Liver (tissue), 9 donors: ENCODE results near the gene THADA. TPM values are rescaled to one million over a fixed set of nuclear protein-coding genes. Genes with fewer than 3 reads are reported as not detected.

ENCODE experiments used
- DNase-seq: peaks from one replicate; pipeline ENCODE4 v3.0.0-alpha.2; 2017; ENCODE audit warnings: low spot score
- H3K27ac ChIP-seq, 2 donors: one replicate each; pipeline ENCODE4 v1.7.0; 2013; ENCODE audit warnings: inconsistent platforms in 2 of 2, low read length in 2 of 2, control low read depth in 1 of 2, low read depth in 1 of 2, mild to moderate bottlenecking in 1 of 2
- H3K27me3 ChIP-seq, 4 donors: one replicate each; pipeline versions ENCODE4 v1.6.1 to v1.7.0; 2013; ENCODE audit warnings: low read length in 3 of 4, inconsistent platforms in 1 of 4, mild to moderate bottlenecking in 1 of 4, moderate library complexity in 1 of 4; ENCODE audit not compliant: control insufficient read depth in 4 of 4, insufficient read depth in 4 of 4
- H3K36me3 ChIP-seq, 4 donors: one replicate each; pipeline versions ENCODE4 v1.6.1 to v1.7.0; 2013; ENCODE audit warnings: low read length in 3 of 4, mild to moderate bottlenecking in 3 of 4, low read depth in 1 of 4, moderate library complexity in 1 of 4; ENCODE audit not compliant: control insufficient read depth in 4 of 4, insufficient read depth in 3 of 4
- H3K4me1 ChIP-seq, 4 donors: one replicate each; pipeline versions ENCODE4 v1.6.1 to v1.7.0; 2013; ENCODE audit warnings: low read length in 3 of 4, mild to moderate bottlenecking in 3 of 4, moderate library complexity in 1 of 4; ENCODE audit not compliant: control insufficient read depth in 4 of 4, insufficient read depth in 4 of 4
- H3K4me3 ChIP-seq, 3 donors: one replicate each; pipeline versions ENCODE4 v1.6.1 to v1.7.0; 2013; ENCODE audit warnings: low read length in 3 of 3, control low read depth in 1 of 3, low read depth in 1 of 3, mild to moderate bottlenecking in 1 of 3
- H3K9ac ChIP-seq, 2 donors: one replicate each; pipeline ENCODE4 v1.7.0; 2013; ENCODE audit warnings: low read length in 2 of 2, mild to moderate bottlenecking in 2 of 2, moderate library complexity in 2 of 2, control low read depth in 1 of 2, low read depth in 1 of 2
- H3K9me3 ChIP-seq, 4 donors: one replicate each; pipeline versions ENCODE4 v1.6.1 to v1.7.0; 2013; ENCODE audit warnings: low read length in 3 of 4; ENCODE audit not compliant: control insufficient read depth in 4 of 4
- EGR1 ChIP-seq, 2 donors: IDR thresholded peaks; 2 replicates each; pipeline ENCODE4 v1.6.1; 2016 to 2018; ENCODE audit warnings: antibody characterized with exemption in 2 of 2, low read depth in 2 of 2
- FOXA1 ChIP-seq: IDR thresholded peaks from 2 replicates; pipeline ENCODE4 v1.6.1; 2016; ENCODE audit warnings: antibody characterized with exemption
- FOXA2 ChIP-seq: IDR thresholded peaks from 2 replicates; pipeline ENCODE4 v1.6.1; 2016; ENCODE audit warnings: antibody characterized with exemption
- GABPA ChIP-seq, 2 donors: IDR thresholded peaks in 1 of 2; conservative IDR thresholded peaks in 1 of 2; 2 replicates each; pipeline ENCODE4 v1.6.1; 2016; ENCODE audit warnings: antibody characterized with exemption in 2 of 2, mild to moderate bottlenecking in 1 of 2, moderate library complexity in 1 of 2
- HNF4A ChIP-seq, 2 donors: conservative IDR thresholded peaks; 2 replicates each; pipeline ENCODE4 v1.6.1; 2016; ENCODE audit warnings: antibody characterized with exemption in 2 of 2, mild to moderate bottlenecking in 2 of 2
- HNF4G ChIP-seq: IDR thresholded peaks from 2 replicates; pipeline ENCODE4 v1.6.1; 2016; ENCODE audit warnings: antibody characterized with exemption
- JUND ChIP-seq, 2 donors: IDR thresholded peaks; 2 replicates each; pipeline ENCODE4 v1.6.1; 2016; ENCODE audit warnings: antibody characterized with exemption in 2 of 2
- NR2F2 ChIP-seq: IDR thresholded peaks from 2 replicates; pipeline ENCODE4 v1.6.1; 2016; ENCODE audit warnings: antibody characterized with exemption
- RAD21 ChIP-seq, 2 donors: IDR thresholded peaks; 2 replicates each; pipeline ENCODE4 v1.6.1; 2016; ENCODE audit warnings: antibody characterized with exemption in 2 of 2, mild to moderate bottlenecking in 2 of 2
- RXRA ChIP-seq, 2 donors: IDR thresholded peaks; 2 replicates each; pipeline ENCODE4 v1.6.1; 2017 to 2018; ENCODE audit warnings: antibody characterized with exemption in 2 of 2, mild to moderate bottlenecking in 1 of 2
- SP1 ChIP-seq: IDR thresholded peaks from 2 replicates; pipeline ENCODE4 v1.6.1; 2018; ENCODE audit warnings: antibody characterized with exemption, mild to moderate bottlenecking
- TAF1 ChIP-seq: conservative IDR thresholded peaks from 2 replicates; pipeline ENCODE4 v1.6.1; 2016; ENCODE audit warnings: antibody characterized with exemption, mild to moderate bottlenecking
- YY1 ChIP-seq: IDR thresholded peaks from 2 replicates; pipeline ENCODE4 v1.6.1; 2016; ENCODE audit warnings: antibody characterized with exemption, mild to moderate bottlenecking
- WGBS: extraction: QIAGEN DNeasy Blood & Tissue Kit; methylation state at CpG from one replicate; pipeline ENCODE4 v1.1.7; 2013; 5-methylcytosine and 5-hydroxymethylcytosine counted together
- polyA plus RNA-seq, 2 donors: library from polyadenylated mRNA; stranded (reverse) in 1 of 2; unstranded in 1 of 2; fragments of 200-250 nt in 1 of 2; fragments of >200 nt in 1 of 2; fragmentation: Nextera tagmentation in 1 of 2; extraction: Ambion mirVana in 1 of 2; gene quantifications; one replicate each; pipeline versions ENCODE4 v1.2.1 to v1.2.3, GENCODE V29; 2013 to 2015
- total RNA-seq, 2 donors: library from RNA; depleted of rRNA; stranded (reverse); fragments of >200 nt; gene quantifications; one replicate each; pipeline ENCODE4 v1.2.3, GENCODE V29; 2014
- TF ChIP-seq, protein P1 (sequence below): IDR thresholded peaks from 2 replicates; pipeline ENCODE4 v1.6.1; 2016; ENCODE audit warnings: antibody characterized with exemption
- TF ChIP-seq, protein P2 (sequence below): IDR thresholded peaks from 2 replicates; pipeline ENCODE4 v1.6.1; 2016; ENCODE audit warnings: antibody characterized with exemption
- TF ChIP-seq, protein P3 (sequence below): IDR thresholded peaks from 2 replicates; pipeline ENCODE4 v1.6.1; 2016; ENCODE audit warnings: antibody characterized with exemption
- TF ChIP-seq, protein P4 (sequence below): IDR thresholded peaks from 2 replicates; pipeline ENCODE4 v1.6.1; 2016; ENCODE audit warnings: antibody characterized with exemption, mild to moderate bottlenecking
- TF ChIP-seq, protein P5 (sequence below): fragments of 150-350 bp; IDR thresholded peaks from 2 replicates; pipeline ENCODE4 v1.5.1; 2017; ENCODE audit warnings: improper control_type of control experiment, low read depth, low read length; ENCODE audit not compliant: missing input control
- donor health status: healthy.
- donor health status: healthy.
- donor health status: healthy.
- donor health status: healthy.
- donor health status: healthy.

The THADA gene
- total and polyA plus RNA-seq, 4 donors, result 12.0 to 37.2 (median 22.3) TPM

DNA sequence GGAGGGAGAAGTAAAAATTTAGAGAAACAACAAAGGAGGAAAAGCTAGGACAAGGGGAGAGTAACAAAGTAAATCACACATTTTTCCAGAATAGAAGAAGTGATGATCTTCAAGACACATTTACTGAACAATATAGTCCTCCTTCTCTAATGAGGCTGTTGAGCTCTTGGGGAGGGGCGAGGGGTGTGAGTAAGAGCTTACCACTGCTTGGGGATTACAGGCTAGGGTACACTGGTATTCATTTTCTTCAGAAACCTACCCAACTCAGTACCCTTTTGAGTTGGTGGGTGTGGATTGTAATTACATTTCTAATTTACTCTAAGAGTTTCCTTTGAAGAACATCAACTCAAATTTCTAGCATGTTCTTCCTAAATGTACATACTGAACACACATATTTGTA lies 211.7 kb downstream of the THADA start:
- H3K9me3 ChIP-seq, result no peaks in the 10 kb centered on the region
- no peaks in the 10 kb centered on the region for H3K4me1 ChIP-seq
- H3K36me3 ChIP-seq, result no peaks in the 10 kb centered on the region
- DNase-seq, result no peak
- TF ChIP-seq EGR1 (IDR thresholded peaks at IDR 0.05; ENCODE audit: low read depth in 2 of 2) (no peak), YY1 (no peak), SP1 (no peak), NR2F2 (no peak), FOXA2 (no peak), FOXA1 (no peak), JUND (IDR thresholded peaks at IDR 0.05) (no peak), GABPA (IDR thresholded peaks at IDR 0.05 in 1 of 2, conservative IDR thresholded peaks at IDR 0.05 in 1 of 2) (no peak), HNF4A (conservative IDR thresholded peaks at IDR 0.05) (no peak), TAF1 (no peak), RAD21 (IDR thresholded peaks at IDR 0.05) (no peak), HNF4G (no peak), RXRA (IDR thresholded peaks at IDR 0.05) (no peak)
- TF ChIP-seq, protein P1, sequence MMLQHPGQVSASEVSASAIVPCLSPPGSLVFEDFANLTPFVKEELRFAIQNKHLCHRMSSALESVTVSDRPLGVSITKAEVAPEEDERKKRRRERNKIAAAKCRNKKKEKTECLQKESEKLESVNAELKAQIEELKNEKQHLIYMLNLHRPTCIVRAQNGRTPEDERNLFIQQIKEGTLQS, result no peak
- TF ChIP-seq, protein P2, sequence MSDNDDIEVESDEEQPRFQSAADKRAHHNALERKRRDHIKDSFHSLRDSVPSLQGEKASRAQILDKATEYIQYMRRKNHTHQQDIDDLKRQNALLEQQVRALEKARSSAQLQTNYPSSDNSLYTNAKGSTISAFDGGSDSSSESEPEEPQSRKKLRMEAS, result no peak
- TF ChIP-seq, protein P3, sequence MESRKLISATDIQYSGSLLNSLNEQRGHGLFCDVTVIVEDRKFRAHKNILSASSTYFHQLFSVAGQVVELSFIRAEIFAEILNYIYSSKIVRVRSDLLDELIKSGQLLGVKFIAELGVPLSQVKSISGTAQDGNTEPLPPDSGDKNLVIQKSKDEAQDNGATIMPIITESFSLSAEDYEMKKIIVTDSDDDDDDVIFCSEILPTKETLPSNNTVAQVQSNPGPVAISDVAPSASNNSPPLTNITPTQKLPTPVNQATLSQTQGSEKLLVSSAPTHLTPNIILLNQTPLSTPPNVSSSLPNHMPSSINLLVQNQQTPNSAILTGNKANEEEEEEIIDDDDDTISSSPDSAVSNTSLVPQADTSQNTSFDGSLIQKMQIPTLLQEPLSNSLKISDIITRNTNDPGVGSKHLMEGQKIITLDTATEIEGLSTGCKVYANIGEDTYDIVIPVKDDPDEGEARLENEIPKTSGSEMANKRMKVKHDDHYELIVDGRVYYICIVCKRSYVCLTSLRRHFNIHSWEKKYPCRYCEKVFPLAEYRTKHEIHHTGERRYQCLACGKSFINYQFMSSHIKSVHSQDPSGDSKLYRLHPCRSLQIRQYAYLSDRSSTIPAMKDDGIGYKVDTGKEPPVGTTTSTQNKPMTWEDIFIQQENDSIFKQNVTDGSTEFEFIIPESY, result no peak
- TF ChIP-seq, protein P4, sequence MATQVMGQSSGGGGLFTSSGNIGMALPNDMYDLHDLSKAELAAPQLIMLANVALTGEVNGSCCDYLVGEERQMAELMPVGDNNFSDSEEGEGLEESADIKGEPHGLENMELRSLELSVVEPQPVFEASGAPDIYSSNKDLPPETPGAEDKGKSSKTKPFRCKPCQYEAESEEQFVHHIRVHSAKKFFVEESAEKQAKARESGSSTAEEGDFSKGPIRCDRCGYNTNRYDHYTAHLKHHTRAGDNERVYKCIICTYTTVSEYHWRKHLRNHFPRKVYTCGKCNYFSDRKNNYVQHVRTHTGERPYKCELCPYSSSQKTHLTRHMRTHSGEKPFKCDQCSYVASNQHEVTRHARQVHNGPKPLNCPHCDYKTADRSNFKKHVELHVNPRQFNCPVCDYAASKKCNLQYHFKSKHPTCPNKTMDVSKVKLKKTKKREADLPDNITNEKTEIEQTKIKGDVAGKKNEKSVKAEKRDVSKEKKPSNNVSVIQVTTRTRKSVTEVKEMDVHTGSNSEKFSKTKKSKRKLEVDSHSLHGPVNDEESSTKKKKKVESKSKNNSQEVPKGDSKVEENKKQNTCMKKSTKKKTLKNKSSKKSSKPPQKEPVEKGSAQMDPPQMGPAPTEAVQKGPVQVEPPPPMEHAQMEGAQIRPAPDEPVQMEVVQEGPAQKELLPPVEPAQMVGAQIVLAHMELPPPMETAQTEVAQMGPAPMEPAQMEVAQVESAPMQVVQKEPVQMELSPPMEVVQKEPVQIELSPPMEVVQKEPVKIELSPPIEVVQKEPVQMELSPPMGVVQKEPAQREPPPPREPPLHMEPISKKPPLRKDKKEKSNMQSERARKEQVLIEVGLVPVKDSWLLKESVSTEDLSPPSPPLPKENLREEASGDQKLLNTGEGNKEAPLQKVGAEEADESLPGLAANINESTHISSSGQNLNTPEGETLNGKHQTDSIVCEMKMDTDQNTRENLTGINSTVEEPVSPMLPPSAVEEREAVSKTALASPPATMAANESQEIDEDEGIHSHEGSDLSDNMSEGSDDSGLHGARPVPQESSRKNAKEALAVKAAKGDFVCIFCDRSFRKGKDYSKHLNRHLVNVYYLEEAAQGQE, result no peak
- TF ChIP-seq, protein P5, sequence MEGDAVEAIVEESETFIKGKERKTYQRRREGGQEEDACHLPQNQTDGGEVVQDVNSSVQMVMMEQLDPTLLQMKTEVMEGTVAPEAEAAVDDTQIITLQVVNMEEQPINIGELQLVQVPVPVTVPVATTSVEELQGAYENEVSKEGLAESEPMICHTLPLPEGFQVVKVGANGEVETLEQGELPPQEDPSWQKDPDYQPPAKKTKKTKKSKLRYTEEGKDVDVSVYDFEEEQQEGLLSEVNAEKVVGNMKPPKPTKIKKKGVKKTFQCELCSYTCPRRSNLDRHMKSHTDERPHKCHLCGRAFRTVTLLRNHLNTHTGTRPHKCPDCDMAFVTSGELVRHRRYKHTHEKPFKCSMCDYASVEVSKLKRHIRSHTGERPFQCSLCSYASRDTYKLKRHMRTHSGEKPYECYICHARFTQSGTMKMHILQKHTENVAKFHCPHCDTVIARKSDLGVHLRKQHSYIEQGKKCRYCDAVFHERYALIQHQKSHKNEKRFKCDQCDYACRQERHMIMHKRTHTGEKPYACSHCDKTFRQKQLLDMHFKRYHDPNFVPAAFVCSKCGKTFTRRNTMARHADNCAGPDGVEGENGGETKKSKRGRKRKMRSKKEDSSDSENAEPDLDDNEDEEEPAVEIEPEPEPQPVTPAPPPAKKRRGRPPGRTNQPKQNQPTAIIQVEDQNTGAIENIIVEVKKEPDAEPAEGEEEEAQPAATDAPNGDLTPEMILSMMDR, result no peak
- no peaks in the 10 kb centered on the region for H3K27me3 ChIP-seq
- no peak overlapping the region for H3K9ac ChIP-seq
- WGBS, result 61% methylated on average over 1 of the region's 1 CpG
- H3K27ac ChIP-seq, result no peak overlapping the region
- H3K4me3 ChIP-seq, result no peak overlapping the region

DNA sequence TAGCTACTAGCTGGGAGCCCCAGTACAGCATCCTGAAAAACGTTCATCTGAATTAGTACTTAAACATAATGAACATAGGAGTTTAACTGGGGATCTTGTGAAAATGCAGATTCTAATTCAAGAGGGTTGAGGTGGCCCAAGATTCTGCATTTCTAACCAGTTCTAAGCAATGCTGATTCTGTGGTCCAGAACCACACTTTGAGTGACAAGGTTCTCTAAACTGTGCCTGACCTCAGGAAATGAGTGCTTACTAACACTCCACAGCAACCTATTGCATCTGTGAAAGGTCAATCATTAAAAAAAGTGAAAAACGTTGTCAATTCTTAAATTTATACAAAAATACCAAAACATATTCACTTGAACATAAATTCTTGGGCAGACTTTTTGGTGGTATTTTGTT lies 212.3 kb downstream of the THADA start:
- no peaks in the 10 kb centered on the region for H3K4me1 ChIP-seq
- no peak for DNase-seq
- H3K9me3 ChIP-seq, result no peaks in the 10 kb centered on the region
- WGBS, result 64% methylated on average over 2 of the region's 2 CpGs
- H3K27ac ChIP-seq, result no peak overlapping the region
- H3K36me3 ChIP-seq, result no peaks in the 10 kb centered on the region
- H3K4me3 ChIP-seq, result no peak overlapping the region
- no peak overlapping the region for H3K9ac ChIP-seq
- no peaks in the 10 kb centered on the region for H3K27me3 ChIP-seq
- TF ChIP-seq, protein P3, result no peak
- TF ChIP-seq HNF4A (conservative IDR thresholded peaks at IDR 0.05) (no peak), HNF4G (no peak), RAD21 (IDR thresholded peaks at IDR 0.05) (no peak), FOXA2 (no peak)
- TF ChIP-seq, protein P5, result no peak
- TF ChIP-seq, protein P2, result no peak
- TF ChIP-seq, protein P1, result no peak
